HUES64 (cell line): ENCODE results near the gene TXNRD3.

Source experiments
- H3K27ac ChIP-seq: 2 replicates; pipeline ENCODE4 v1.7.0; 2013; ENCODE audit warnings: low read depth, low read length, inconsistent platforms
- H3K27me3 ChIP-seq: 2 replicates; pipeline ENCODE4 v1.6.1; 2013; ENCODE audit warnings: mild to moderate bottlenecking, low read length; ENCODE audit not compliant: insufficient read depth
- H3K36me3 ChIP-seq: 2 replicates; pipeline ENCODE4 v1.6.1; 2013; ENCODE audit warnings: mild to moderate bottlenecking, low read length; ENCODE audit not compliant: insufficient read depth
- H3K4me1 ChIP-seq: 2 replicates; pipeline ENCODE4 v1.6.1; 2013; ENCODE audit warnings: mild to moderate bottlenecking, low read length, moderate library complexity; ENCODE audit not compliant: insufficient read depth
- H3K4me3 ChIP-seq: 2 replicates; pipeline ENCODE4 v1.5.1; 2013; ENCODE audit warnings: mild to moderate bottlenecking, low read length, moderate library complexity
- H3K9ac ChIP-seq: 2 replicates; pipeline ENCODE4 v1.6.1; 2013; ENCODE audit warnings: mild to moderate bottlenecking, low read depth, low read length
- H3K9me3 ChIP-seq: 2 replicates; pipeline ENCODE4 v1.6.1; 2013; ENCODE audit warnings: low read depth, low read length; ENCODE audit not compliant: insufficient read depth
- WGBS: fragments of 150-250, 120-280 bp; methylation state at CpG from one replicate; pipeline ENCODE4 v1.1.7; 2013; ENCODE audit warnings: missing lambda C conversion rate; 5-methylcytosine and 5-hydroxymethylcytosine counted together

The TXNRD3 gene

GRCh38 chr3:126661532-126662364 is 6.8 kb upstream of the TXNRD3 start:
- WGBS, result 89% methylated on average over 11 of the region's 11 CpGs

GRCh38 chr3:126659915-126660886 is 5.3 kb upstream of the TXNRD3 start:
- Histone ChIP-seq H3K36me3 (no peaks in the 10 kb centered on the region), H3K4me3 (no peak overlapping the region), H3K27me3 (peaks cover 18% of the 10 kb centered on the region), H3K4me1 (no peaks in the 10 kb centered on the region), H3K27ac (no peak overlapping the region), H3K9me3 (no peaks in the 10 kb centered on the region), H3K9ac (no peak overlapping the region)
- WGBS, result 70% methylated on average over 19 of the region's 19 CpGs

More at GRCh38 chr3:126661532-126662364, 6.8 kb upstream of the TXNRD3 start:
- no peaks in the 10 kb centered on the region for H3K9me3 ChIP-seq
- no peak overlapping the region for H3K9ac ChIP-seq
- H3K36me3 ChIP-seq, result no peaks in the 10 kb centered on the region
- H3K4me1 ChIP-seq, result no peaks in the 10 kb centered on the region
- no peak overlapping the region for H3K27ac ChIP-seq
- H3K4me3 ChIP-seq, result no peak overlapping the region
- 0 out of 2 replicates have a peak, but pooled peaks cover 5% of the 10 kb centered on the region for H3K27me3 ChIP-seq

DNA sequence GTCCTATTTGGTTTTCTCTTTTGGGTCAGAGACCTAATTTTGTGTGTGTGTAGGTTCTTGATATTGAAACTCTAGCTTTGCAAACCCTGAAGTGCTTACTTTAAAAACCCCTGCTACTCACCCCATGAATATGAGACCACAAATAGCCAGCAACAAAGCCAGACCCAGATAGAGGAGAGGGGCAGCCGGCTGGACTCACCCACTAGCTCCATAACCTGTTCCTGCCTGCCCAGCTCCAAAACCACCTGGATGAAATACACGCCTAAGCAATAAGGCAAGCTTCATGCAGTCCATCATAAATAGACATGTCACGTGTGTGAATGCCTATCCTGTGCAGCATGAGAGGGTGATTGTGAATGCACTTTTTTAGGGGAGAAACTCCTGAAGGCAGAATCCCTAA is 3.7 kb upstream of the TXNRD3 start:
- Histone ChIP-seq H3K27ac (no peak overlapping the region), H3K27me3 (peaks cover 34% of the 10 kb centered on the region), H3K9me3 (no peaks in the 10 kb centered on the region), H3K9ac (no peak overlapping the region), H3K36me3 (no peaks in the 10 kb centered on the region), H3K4me3 (no peak overlapping the region), H3K4me1 (no peaks in the 10 kb centered on the region)
- 90% methylated on average over 3 of the region's 3 CpGs for WGBS

- Histone ChIP-seq H3K4me3 (no peak overlapping the region), H3K9me3 (no peaks in the 10 kb centered on the region), H3K9ac (no peak overlapping the region), H3K27ac (no peak overlapping the region), H3K27me3 (peaks cover 41% of the 10 kb centered on the region), H3K4me1 (no peaks in the 10 kb centered on the region), H3K36me3 (no peaks in the 10 kb centered on the region)
- WGBS, result 88% methylated on average over 2 of the region's 2 CpGs
Measured at GRCh38 chr3:126657901-126658300, 3.0 kb upstream of the TXNRD3 start.

- H3K9ac ChIP-seq, result no peak overlapping the region
- no peak overlapping the region for H3K27ac ChIP-seq
- no peak overlapping the region for H3K4me3 ChIP-seq
- peaks cover 46% of the 10 kb centered on the region for H3K27me3 ChIP-seq
- H3K36me3 ChIP-seq, result no peaks in the 10 kb centered on the region
- H3K9me3 ChIP-seq, result no peaks in the 10 kb centered on the region
- no peaks in the 10 kb centered on the region for H3K4me1 ChIP-seq
- WGBS, result 91% methylated on average over 8 of the region's 8 CpGs
Measured at GRCh38 chr3:126656371-126657134, 1.6 kb upstream of the TXNRD3 start.

- no peaks in the 10 kb centered on the region for H3K36me3 ChIP-seq
- no peak overlapping the region for H3K9ac ChIP-seq
- no peak overlapping the region for H3K4me3 ChIP-seq
- H3K4me1 ChIP-seq, result no peaks in the 10 kb centered on the region
- H3K9me3 ChIP-seq, result no peaks in the 10 kb centered on the region
- 93% methylated on average over 11 of the region's 11 CpGs for WGBS
- no peak overlapping the region for H3K27ac ChIP-seq
- peaks cover 46% of the 10 kb centered on the region for H3K27me3 ChIP-seq
Measured at GRCh38 chr3:126655887-126656286, 963 bp upstream of the TXNRD3 start.

GRCh38 chr3:126649556-126650092 is 5.3 kb downstream of the TXNRD3 start:
- Histone ChIP-seq H3K27ac (no peak overlapping the region), H3K36me3 (no peaks in the 10 kb centered on the region; the same call in 1 of the 2 replicates), H3K9ac (no peak overlapping the region), H3K27me3 (peaks cover 23% of the 10 kb centered on the region), H3K4me1 (no peaks in the 10 kb centered on the region), H3K4me3 (no peak overlapping the region), H3K9me3 (no peaks in the 10 kb centered on the region)
- 79% methylated on average over 1 of the region's 2 CpGs for WGBS

DNA sequence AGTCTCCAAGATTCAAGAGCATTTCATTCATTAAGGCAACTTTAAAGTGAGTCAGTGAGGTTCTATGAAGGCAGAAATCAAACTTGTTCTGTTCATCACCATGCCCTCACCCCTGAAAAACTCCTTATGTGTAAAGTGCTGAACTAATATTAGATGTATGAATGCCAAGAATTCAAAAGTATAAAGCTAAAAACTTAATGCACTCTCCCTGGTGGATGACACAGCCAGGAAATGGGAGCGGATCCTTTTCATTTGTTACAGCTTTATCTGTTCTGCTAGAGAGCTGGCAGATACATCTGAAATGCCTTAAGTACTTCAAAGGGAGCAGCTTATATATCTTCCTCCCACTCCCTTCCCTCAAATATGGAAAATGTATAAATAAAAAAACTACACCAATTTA is 8.2 kb downstream of the TXNRD3 start:
- no peak overlapping the region for H3K9ac ChIP-seq
- H3K36me3 ChIP-seq, result no peaks in the 10 kb centered on the region; the same call in 1 of the 2 replicates
- no peaks in the 10 kb centered on the region for H3K4me1 ChIP-seq
- no peaks in the 10 kb centered on the region for H3K9me3 ChIP-seq
- 100% methylated on average over 1 of the region's 1 CpG for WGBS
- no peaks in the 10 kb centered on the region for H3K27me3 ChIP-seq
- no peak overlapping the region for H3K27ac ChIP-seq
- no peak overlapping the region for H3K4me3 ChIP-seq

DNA sequence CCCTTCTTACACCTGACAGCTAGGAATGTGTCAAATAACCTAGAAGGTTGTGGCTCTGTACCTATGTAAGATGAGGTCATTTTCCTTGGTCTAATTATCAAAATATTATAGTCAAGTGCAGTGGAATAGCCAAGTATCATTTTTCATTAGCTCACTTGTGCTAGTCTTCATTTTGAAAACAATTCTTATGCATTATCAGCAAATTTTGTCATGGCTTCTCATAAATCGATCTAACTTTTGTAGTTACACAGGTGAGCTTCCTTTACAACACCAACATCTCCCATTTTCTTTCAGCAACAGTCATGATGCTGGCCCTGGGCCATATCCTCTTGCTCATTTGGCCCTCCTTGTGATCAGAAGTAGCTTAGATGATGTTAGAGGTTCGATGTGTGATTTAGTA is 10.3 kb downstream of the TXNRD3 start:
- H3K36me3 ChIP-seq, result no peaks in the 10 kb centered on the region; the same call in 1 of the 2 replicates
- no peaks in the 10 kb centered on the region for H3K4me1 ChIP-seq
- no peak overlapping the region for H3K9ac ChIP-seq
- WGBS, result 87% methylated on average over 2 of the region's 2 CpGs
- no peaks in the 10 kb centered on the region for H3K9me3 ChIP-seq
- no peak overlapping the region for H3K4me3 ChIP-seq
- H3K27ac ChIP-seq, result no peak overlapping the region
- H3K27me3 ChIP-seq, result no peaks in the 10 kb centered on the region

- H3K4me1 ChIP-seq, result no peaks in the 10 kb centered on the region
- H3K27ac ChIP-seq, result no peak overlapping the region
- WGBS, result 93% methylated on average over 1 of the region's 1 CpG
- H3K4me3 ChIP-seq, result no peak overlapping the region
- H3K9ac ChIP-seq, result no peak overlapping the region
- H3K36me3 ChIP-seq, result no peaks in the 10 kb centered on the region
- H3K9me3 ChIP-seq, result no peaks in the 10 kb centered on the region
- H3K27me3 ChIP-seq, result no peaks in the 10 kb centered on the region
Measured at GRCh38 chr3:126638790-126639189, 16.1 kb downstream of the TXNRD3 start.
